ENCODE results near the gene ACAP2. TPM values are rescaled to one million over a fixed set of nuclear protein-coding genes. Genes with fewer than 3 reads are reported as not detected.

Gene ACAP2
- total RNA-seq, 1 donor from 2014 or later, result 46.0 TPM

DNA sequence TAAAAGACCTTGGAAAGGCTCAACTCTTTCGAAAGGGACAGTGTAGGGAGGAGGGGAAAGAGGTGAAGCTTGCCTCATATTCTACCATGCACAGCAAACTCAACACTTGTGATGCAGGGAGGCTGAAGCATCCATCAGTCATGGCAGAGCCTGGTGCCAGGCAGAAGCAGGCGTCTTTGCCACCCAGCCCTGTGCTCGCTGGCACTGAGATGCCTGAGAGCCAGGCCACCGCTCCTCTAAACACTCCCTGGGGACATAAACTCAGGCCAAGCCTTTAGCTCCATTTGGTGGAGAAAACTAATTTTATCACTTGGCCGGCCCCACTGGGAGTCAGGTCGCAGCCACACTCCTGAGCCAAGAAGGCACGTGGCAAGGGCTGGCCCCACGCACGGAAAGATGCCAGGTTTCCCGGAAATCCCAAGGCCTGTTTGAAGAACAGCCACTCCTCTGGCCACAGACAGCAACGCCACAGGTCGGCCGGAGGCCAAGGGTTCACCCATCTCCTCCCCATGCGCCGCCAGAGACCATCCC lies 202.6 kb downstream of the ACAP2 start:
- no peak overlapping the region for H2AFZ ChIP-seq (ENCODE audit: low read depth, low read length)
- H3K27me3 ChIP-seq (ENCODE audit: insufficient read depth, low read length), result no peaks in the 10 kb centered on the region
- no peak overlapping the region for H3K4me3 ChIP-seq (ENCODE audit: insufficient read depth, low read depth, low read length)
- no peaks in the 10 kb centered on the region for H3K4me1 ChIP-seq (ENCODE audit: insufficient read depth, low read length)
- no peaks in the 10 kb centered on the region for H3K27me3 Mint-ChIP-seq (ENCODE audit: low read depth, unreplicated experiment)
- no peaks in the 10 kb centered on the region for H3K9me3 ChIP-seq (ENCODE audit: insufficient read depth, low read depth, low read length)
- H3K4me2 ChIP-seq (ENCODE audit: low read length), result no peak overlapping the region
- H3K4me3 Mint-ChIP-seq (ENCODE audit: unreplicated experiment), result no peak overlapping the region
- peaks cover 21% of the 10 kb centered on the region for H3K79me2 ChIP-seq (ENCODE audit: insufficient read depth, low read length)
- peaks cover 4% of the 10 kb centered on the region for H4K20me1 ChIP-seq (ENCODE audit: insufficient read depth, low read length)
- no peak overlapping the region for H3K9ac ChIP-seq (ENCODE audit: low read length)
- peaks cover 10% of the 10 kb centered on the region for H3K36me3 Mint-ChIP-seq (ENCODE audit: low read depth, unreplicated experiment)
- H3K4me1 Mint-ChIP-seq (ENCODE audit: low read depth, unreplicated experiment), result peaks cover 13% of the 10 kb centered on the region
- H3K27ac ChIP-seq (ENCODE audit: low read depth, low read length), result no peak overlapping the region
- H3K27ac Mint-ChIP-seq (ENCODE audit: unreplicated experiment), result no peak overlapping the region
- peaks cover 3% of the 10 kb centered on the region for H3K9me3 Mint-ChIP-seq (ENCODE audit: unreplicated experiment)
- TF ChIP-seq, protein P1, sequence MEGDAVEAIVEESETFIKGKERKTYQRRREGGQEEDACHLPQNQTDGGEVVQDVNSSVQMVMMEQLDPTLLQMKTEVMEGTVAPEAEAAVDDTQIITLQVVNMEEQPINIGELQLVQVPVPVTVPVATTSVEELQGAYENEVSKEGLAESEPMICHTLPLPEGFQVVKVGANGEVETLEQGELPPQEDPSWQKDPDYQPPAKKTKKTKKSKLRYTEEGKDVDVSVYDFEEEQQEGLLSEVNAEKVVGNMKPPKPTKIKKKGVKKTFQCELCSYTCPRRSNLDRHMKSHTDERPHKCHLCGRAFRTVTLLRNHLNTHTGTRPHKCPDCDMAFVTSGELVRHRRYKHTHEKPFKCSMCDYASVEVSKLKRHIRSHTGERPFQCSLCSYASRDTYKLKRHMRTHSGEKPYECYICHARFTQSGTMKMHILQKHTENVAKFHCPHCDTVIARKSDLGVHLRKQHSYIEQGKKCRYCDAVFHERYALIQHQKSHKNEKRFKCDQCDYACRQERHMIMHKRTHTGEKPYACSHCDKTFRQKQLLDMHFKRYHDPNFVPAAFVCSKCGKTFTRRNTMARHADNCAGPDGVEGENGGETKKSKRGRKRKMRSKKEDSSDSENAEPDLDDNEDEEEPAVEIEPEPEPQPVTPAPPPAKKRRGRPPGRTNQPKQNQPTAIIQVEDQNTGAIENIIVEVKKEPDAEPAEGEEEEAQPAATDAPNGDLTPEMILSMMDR (IDR thresholded peaks at IDR 0.05; ENCODE audit: insufficient read depth, low read depth, low read length), result no peak
- TF ChIP-seq EZH2 (IDR thresholded peaks at IDR 0.05; ENCODE audit: insufficient read depth, low read length), result no peak
- no peak for FAIRE-seq
- H3K36me3 ChIP-seq (ENCODE audit: insufficient read depth, low read length), result no peaks in the 10 kb centered on the region
- DNase-seq (ENCODE audit: low read depth), result no peak

DNA sequence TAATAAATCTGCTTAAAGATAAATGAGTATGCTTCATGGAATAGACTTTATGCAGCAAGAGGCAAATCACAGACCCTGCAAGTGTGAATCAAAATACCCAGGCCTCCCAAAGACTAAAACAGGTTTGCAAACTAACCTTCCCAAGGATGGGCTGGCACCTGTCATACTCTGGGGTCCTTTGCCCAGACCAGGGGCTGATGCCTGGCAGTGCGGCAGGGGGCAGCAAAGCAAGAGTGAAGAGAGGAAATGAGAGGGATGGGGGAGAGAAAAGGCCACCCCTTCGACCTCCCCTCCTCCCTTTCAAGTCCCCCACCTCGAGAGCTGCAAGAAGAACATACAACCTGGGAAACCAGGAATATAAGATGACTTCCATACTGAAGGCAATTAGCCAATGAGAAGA lies 203.7 kb downstream of the ACAP2 start:
- Histone ChIP-seq H3K36me3 (ENCODE audit: insufficient read depth, low read length) (no peaks in the 10 kb centered on the region), H3K27ac (ENCODE audit: low read depth, low read length) (no peak overlapping the region), H3K4me1 (ENCODE audit: insufficient read depth, low read length) (no peaks in the 10 kb centered on the region), H3K4me2 (ENCODE audit: low read length) (no peak overlapping the region), H3K79me2 (ENCODE audit: insufficient read depth, low read length) (peaks cover 21% of the 10 kb centered on the region), H3K27me3 (ENCODE audit: insufficient read depth, low read length) (no peaks in the 10 kb centered on the region), H4K20me1 (ENCODE audit: insufficient read depth, low read length) (peaks cover 4% of the 10 kb centered on the region), H3K4me3 (ENCODE audit: insufficient read depth, low read depth, low read length) (no peak overlapping the region), H3K9me3 (ENCODE audit: insufficient read depth, low read depth, low read length) (no peaks in the 10 kb centered on the region), H2AFZ (ENCODE audit: low read depth, low read length) (no peak overlapping the region), H3K9ac (ENCODE audit: low read length) (no peak overlapping the region)
- no peak overlapping the region for H3K27ac Mint-ChIP-seq (ENCODE audit: unreplicated experiment)
- TF ChIP-seq, protein P1 (IDR thresholded peaks at IDR 0.05; ENCODE audit: insufficient read depth, low read depth, low read length), result no peak
- no peak for TF ChIP-seq EZH2 (IDR thresholded peaks at IDR 0.05; ENCODE audit: insufficient read depth, low read length)
- H3K27me3 Mint-ChIP-seq (ENCODE audit: low read depth, unreplicated experiment), result no peaks in the 10 kb centered on the region
- peaks cover 4% of the 10 kb centered on the region for H3K9me3 Mint-ChIP-seq (ENCODE audit: unreplicated experiment)
- H3K36me3 Mint-ChIP-seq (ENCODE audit: low read depth, unreplicated experiment), result peaks cover 11% of the 10 kb centered on the region
- no peak overlapping the region for H3K4me3 Mint-ChIP-seq (ENCODE audit: unreplicated experiment)
- peaks cover 13% of the 10 kb centered on the region for H3K4me1 Mint-ChIP-seq (ENCODE audit: low read depth, unreplicated experiment)
- FAIRE-seq (no peak), DNase-seq (ENCODE audit: low read depth) (no peak)

DNA sequence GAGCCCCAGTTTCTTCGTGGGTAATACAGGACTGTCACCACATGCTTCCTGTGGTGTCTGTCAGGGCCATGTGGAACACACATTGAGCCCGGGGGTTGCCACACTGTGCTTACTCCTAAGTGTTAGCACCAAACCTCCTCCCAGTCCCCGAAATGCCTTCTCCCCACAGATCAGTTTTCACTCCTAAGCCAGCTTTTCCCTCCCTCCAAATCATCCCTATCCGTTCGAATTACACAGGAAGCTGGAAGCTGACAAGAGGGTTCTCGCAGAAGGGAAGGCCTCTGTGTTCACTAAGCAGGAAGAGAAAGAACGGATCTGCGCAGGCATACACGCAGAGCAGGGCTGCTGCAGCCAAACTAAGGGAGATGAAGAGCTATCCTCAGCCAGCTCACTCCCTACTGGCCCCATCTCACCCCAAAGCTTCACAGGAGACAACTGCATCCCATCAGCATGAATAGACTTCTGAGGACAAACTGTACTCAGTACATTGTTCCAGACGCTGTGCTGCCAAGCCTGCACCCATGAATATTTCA lies 204.2 kb downstream of the ACAP2 start:
- no peaks in the 10 kb centered on the region for H3K4me1 ChIP-seq (ENCODE audit: insufficient read depth, low read length)
- no peak overlapping the region for H2AFZ ChIP-seq (ENCODE audit: low read depth, low read length)
- peaks cover 13% of the 10 kb centered on the region for H3K4me1 Mint-ChIP-seq (ENCODE audit: low read depth, unreplicated experiment)
- peaks cover 21% of the 10 kb centered on the region for H3K79me2 ChIP-seq (ENCODE audit: insufficient read depth, low read length)
- no peak for FAIRE-seq
- H4K20me1 ChIP-seq (ENCODE audit: insufficient read depth, low read length), result peaks cover 4% of the 10 kb centered on the region
- no peak overlapping the region for H3K4me3 Mint-ChIP-seq (ENCODE audit: unreplicated experiment)
- no peaks in the 10 kb centered on the region for H3K27me3 Mint-ChIP-seq (ENCODE audit: low read depth, unreplicated experiment)
- H3K9me3 Mint-ChIP-seq (ENCODE audit: unreplicated experiment), result peaks cover 4% of the 10 kb centered on the region
- no peak overlapping the region for H3K4me2 ChIP-seq (ENCODE audit: low read length)
- no peak overlapping the region for H3K27ac ChIP-seq (ENCODE audit: low read depth, low read length)
- no peaks in the 10 kb centered on the region for H3K9me3 ChIP-seq (ENCODE audit: insufficient read depth, low read depth, low read length)
- no peaks in the 10 kb centered on the region for H3K27me3 ChIP-seq (ENCODE audit: insufficient read depth, low read length)
- no peak for DNase-seq (ENCODE audit: low read depth)
- no peak overlapping the region for H3K4me3 ChIP-seq (ENCODE audit: insufficient read depth, low read depth, low read length)
- H3K9ac ChIP-seq (ENCODE audit: low read length), result no peak overlapping the region
- no peaks in the 10 kb centered on the region for H3K36me3 ChIP-seq (ENCODE audit: insufficient read depth, low read length)
- H3K27ac Mint-ChIP-seq (ENCODE audit: unreplicated experiment), result no peak overlapping the region
- peaks cover 11% of the 10 kb centered on the region for H3K36me3 Mint-ChIP-seq (ENCODE audit: low read depth, unreplicated experiment)
- TF ChIP-seq, protein P1 (IDR thresholded peaks at IDR 0.05; ENCODE audit: insufficient read depth, low read depth, low read length), result no peak
- TF ChIP-seq EZH2 (IDR thresholded peaks at IDR 0.05; ENCODE audit: insufficient read depth, low read length), result no peak
